Measurements from ENCODE around the gene COL20A1. TPM values are rescaled to one million over a fixed set of nuclear protein-coding genes. Genes with fewer than 3 reads are reported as not detected.
"Not testable (repeated sequence)": the region's sequence is repeated elsewhere in the genome, so short reads cannot be mapped to it uniquely, and the experiment has no call there.

The COL20A1 gene
- total RNA-seq, 1 experiment from 2014 or later, result 0.33 TPM

DNA sequence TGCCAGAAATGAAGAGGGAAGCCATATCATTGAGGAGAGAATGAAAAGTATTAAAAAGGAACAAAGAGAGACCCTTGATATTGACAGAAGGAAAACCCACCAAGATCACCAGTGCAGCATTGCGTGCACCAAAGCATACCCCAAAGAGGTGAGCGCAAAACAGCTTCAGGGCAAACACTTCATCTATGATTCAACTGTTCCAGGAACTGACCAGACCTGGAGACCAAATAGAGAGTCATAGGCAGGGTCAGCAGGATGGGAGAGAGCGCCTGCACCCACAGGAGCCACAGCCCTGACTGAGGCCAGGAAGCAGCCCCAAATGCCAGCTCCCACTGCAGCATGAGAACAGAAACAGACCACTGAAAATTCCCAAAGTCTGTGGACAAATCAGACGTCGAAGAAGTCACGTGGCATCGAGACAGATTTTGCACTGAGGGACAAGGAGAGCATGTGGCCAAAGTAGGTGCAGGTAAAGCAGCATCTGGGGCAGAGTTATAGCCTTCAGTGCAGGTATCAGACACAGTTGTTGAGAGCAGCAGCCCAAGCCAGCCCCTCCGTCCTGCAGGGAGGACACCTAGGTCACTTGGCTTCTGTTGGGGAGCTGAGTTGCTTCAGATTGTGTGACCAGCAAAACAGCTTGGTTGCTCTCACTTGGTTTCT, 38.9 kb downstream of the COL20A1 start:
- no peak for DNase-seq (ENCODE audit: low spot score)

DNA sequence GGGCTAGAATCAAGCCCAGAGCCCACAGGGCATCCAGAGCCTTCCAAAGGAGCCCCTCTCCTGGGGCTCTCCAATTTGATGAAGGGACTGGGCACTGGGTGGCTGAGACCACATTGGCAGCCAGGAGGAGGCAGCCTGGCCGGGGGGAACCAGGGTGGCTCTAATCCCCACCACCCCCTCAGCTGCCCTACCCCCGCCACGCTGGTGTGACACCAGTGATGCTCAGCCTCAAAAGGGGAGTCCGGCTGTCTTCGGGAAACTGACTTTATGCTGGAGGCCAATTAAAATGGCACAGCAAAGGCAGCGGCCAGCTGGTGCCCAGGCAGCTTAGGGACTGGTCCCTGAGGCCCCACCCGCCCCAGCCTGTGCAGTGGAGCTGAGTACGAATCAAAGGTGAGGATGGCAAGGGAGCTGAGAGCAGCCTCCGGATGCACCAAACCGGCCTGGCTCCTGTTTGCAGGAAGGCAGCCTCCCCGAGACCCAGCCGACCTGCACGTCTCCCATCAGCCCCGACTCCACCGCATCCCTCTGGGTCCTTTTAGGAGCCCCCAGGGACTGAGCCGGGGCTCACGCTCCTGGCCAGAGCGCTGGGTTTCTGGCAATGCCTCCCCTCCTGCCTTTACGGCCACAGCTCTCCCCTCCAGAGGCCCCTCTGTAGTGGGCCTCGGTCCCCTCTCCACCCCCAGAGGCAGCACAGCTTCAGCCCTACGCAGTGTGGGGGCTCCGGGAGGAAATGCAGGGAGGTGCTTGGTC, 39.7 kb downstream of the COL20A1 start:
- DNase-seq (ENCODE audit: low spot score), result no peak

DNA sequence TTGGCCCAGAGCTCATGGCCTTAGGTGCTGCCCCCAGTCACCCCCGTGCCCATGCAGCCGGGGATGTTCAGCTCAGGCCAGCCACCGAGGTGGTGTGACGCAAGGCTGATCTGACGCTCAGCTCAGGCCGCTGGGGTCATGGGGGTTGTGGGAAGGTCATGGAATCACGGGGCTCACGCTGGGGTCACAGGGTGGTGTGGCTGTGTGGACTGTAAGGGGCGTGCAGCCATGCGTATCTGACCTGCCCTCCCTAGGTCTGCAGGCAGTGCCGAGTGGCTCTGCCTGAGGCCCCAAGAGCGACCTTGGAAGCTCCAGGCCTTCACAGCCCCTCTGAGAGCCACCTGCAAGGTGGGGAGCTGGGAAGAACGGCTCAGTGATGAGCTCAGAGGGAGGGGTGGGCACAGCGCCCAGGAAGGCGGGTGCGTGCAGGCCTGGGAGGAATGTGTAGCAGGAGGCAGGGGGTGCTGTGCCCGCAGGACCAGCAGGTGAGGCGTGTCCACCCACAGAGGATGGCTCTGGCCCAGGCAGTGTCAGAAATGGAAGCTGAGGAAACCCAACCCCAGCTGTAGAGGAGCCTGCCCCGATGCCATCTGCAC, 40.4 kb downstream of the COL20A1 start:
- DNase-seq (ENCODE audit: low spot score), result no peak

DNA sequence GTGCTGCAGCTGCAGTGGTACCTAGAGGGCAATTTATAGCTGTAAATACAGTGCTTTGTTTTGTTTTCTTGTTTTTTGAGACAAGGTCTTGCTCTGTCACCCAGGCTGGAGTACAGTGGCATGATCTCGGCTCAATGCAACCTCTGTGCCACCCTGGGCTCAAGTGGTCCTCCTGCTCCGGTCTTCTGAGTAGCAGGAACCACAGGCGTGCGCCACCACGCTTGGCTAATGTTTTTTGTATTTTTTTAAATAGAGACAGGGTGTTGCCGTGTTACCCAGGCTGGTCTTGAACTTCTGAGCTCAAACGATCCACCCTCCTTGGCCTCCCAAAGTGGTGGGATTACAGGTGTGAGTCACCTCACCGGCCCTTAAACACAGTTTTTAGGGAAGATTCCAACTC, 41.4 kb downstream of the COL20A1 start:
- no peak for DNase-seq (ENCODE audit: low spot score)

DNA sequence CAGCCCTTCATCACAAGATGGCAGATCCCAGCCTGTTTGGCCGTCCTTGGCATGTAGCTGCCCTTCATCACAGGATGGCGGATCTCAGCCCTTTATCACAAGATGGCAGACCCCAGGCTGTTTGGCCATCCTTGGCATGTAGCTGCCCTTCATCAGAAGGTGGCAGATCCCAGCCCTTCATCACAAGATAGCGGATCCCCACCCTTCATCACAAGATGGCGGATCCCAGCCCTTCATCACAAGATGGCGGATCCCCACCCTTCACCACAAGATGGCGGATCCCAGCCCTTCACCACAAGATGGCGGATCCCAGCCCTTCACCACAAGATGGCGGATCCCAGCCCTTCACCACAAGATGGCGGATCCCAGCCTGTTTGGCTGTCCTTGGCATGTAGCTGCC, 42.1 kb downstream of the COL20A1 start:
- not testable (repeated sequence) for DNase-seq (ENCODE audit: low spot score)

DNA sequence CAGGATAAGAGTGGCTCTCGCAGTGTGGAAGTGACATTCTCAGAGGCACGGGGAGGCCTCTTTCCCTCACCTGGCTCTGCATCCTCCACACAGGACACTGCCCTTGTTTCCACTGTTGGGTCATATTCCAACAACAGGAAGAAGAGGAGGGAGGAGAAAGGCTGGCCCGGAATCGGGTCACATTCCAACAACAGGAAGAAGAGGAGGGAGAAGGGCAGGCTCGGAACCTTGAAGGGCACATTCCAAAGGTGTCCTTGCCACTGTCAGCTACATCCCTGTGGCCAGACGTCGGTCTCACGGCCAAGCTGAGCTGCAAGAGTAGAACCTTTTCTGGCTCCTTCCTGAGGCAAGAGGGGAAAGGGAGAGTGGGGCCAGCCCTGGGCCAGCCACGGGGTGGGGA, 42.7 kb downstream of the COL20A1 start:
- no peak for DNase-seq (ENCODE audit: low spot score)

DNA sequence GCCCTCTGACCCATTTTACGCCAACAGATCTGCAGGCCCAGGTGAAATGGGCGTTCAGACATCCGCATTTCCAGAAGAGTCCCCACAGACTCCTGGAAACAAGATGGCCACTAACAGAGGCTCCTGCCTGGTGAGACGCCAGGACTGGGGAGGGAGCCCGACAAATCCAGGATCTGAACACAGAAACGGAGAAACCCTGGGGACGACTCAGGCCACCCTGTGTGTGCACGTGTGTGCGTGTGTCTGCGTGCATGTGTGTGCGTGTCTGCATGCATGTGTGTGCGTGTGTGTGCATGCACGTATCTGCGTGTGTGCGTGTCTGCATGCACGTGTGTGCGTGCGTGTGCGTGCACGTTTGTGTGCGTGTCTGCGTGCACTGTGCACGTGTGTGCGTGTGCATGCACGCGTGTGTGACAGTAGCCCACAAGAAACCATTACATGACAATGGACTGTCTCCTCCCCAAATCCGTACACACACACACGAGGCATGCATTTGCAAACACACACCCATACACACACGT, 43.3 kb downstream of the COL20A1 start:
- no peak for DNase-seq (ENCODE audit: low spot score)

DNA sequence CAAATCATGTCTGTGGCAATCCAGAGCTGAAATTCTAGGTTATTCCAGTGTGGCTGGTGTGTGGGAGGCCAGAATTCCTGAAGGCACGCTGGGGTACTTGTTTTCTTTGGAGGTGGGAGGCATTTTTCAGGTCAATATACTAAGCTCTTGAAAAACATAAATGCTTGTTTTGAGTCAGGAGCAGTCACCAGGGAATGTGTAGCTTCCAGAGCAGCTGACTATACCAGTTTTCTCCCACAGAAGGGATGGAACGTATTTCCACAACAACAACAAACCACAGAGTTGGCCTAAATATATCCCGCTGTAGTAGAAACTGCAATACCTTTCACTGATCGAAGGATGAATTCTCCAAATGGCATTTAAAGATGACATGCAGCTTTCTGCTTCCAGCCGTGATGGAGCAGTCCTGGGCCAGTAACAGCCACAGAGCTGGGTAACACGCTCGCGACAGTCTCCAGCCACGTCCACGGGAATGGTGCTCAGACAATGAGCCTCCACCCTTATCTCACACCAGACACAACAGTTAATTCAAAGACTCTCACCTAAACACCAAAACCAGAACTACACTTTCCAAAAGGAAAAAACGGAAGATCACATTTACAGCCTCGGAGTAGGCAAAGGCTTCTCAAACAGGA, 44.9 kb downstream of the COL20A1 start:
- DNase-seq (ENCODE audit: low spot score), result no peak

DNA sequence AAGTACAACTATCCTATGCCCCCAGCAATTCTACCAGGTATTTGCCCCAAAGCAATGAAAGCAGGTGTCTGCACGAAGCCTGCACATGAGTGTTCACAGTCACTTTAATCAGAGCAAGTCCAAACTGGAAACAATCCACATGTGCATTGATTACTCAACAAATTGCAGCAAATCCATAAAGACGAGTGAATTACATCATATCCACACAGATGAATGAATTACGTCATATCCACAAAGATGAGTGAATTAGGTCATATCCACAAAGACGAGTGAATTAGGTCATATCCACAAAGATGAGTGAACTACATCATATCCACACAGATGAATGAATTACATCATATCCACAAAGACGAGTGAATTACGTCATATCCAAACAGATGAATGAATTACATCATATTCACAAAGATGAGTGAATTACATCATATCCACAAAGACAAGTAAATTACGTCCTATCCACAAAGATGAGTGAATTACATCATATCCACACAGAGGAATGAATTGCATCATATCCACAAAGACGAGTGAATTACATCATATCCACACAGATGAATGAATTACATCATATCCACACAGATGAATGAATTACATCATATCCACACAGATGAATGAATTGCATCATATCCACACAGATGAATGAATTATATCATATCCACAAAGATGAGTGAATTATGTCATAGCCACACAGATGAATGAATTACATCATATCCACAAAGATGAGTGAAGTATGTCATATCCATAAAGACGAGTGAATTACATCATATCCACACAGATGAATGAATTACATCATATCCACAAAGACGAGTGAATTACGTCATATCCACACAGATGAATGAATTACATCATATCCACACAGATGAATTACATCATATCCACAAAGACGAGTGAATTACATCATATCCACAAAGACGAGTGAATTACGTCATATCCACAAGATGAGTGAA, 46.4 kb downstream of the COL20A1 start:
- DNase-seq (ENCODE audit: low spot score), result not testable (repeated sequence)

DNA sequence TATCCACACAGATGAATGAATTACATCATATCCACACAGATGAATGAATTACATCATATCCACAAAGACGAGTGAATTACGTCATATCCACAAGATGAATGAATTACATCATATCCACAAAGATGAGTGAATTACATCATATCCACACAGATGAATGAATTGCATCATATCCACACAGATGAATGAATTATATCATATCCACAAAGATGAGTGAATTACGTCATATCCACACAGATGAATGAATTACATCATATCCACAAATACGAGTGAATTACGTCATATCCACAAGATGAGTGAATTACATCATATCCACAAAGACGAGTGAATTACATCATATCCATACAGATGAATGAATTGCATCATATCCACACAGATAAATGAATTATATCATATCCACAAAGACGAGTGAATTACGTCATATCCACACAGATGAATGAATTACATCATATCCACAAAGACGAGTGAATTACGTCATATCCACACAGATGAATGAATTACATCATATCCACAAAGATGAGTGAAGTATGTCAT, 47.2 kb downstream of the COL20A1 start:
- not testable (repeated sequence) for DNase-seq (ENCODE audit: low spot score)

DNA sequence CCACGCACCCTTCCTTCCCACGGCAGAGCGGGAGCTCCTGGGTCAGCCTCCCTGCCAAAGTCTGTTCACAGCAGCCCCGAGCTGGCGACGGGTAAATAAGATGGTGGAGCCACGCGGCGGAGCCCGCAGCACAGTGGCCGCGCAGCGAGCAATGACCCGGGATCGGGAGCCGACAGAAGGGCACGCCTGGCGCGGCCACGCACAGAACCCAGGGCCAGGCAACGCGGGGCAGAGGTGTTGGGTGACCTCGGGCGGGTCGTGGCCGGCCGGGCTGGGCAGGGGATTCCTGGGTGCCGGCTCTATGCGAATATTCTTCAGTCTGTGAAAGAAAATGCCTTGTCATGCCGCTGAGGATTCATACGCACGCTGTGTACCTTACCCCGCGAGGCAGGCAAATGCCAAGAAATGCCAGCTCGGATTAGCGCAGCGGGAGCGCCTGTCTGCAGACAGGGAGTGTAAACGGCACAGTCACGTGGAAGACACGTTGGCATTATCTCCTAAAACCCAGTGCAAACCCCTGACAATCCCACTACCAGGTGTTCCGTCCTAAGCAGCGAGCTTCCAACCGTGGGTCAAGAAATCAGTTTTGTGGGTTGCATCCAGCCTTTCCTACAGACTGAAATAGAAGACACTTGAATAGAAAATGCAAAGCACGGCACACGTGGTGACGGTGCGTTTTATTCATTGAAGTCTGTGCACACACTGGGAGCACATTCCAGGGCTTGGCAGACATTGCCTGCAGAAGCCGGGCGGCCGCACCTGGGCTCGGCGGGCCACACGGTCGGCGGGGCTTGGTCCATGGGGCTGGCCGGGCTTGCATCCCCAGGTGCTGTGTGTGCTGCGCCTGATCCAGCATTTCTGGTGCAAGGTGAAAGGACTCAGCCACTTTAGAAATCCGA, 49.8 kb downstream of the COL20A1 start:
- DNase-seq (ENCODE audit: low spot score), result no peak

DNA sequence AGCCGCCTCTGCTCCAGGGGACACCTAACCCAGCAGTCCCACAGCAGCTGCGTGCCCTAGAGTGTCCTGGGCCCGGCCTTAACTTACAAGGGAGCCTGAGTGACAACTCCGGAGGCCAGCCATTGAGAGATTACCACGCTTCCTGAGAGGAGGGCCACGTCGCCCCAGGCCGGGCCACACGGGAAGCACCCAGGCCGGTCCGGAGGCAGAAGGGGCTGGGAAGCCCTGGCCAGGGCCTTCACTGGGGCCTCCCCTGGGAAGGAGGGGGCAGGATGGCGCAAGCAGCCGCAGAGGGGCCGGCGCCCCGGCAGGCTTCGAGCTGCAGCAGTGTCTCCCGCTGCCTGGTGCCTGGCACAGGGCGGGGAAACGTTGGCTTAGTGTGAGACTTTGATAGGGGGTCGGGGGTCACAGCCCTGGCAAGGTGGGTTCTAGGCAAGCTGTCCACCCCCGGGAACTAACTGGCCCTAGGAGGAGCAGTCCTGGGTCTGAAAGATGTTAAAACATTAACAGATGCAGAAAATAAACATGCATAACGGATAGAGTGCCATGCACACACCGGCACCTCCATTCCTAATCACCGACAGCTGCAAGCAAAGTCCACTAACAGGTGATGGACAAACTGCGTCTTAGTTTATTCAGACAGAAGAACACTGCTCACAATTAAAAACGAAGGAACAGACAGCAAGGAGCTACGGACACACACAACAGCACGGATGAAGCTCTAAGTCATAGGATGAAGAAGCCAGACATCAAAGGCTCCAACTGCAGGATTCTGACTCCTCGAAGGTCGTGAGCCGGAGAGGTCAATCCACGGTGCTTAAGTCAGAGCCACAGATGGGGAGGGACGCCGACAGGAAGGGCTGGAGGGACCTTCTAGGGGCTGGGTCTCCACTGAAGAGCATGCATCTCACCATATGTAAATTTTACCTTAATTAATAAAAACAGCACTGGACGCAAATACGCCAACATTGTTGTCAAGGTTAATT, 50.8 kb downstream of the COL20A1 start:
- no peak for DNase-seq (ENCODE audit: low spot score)

DNA sequence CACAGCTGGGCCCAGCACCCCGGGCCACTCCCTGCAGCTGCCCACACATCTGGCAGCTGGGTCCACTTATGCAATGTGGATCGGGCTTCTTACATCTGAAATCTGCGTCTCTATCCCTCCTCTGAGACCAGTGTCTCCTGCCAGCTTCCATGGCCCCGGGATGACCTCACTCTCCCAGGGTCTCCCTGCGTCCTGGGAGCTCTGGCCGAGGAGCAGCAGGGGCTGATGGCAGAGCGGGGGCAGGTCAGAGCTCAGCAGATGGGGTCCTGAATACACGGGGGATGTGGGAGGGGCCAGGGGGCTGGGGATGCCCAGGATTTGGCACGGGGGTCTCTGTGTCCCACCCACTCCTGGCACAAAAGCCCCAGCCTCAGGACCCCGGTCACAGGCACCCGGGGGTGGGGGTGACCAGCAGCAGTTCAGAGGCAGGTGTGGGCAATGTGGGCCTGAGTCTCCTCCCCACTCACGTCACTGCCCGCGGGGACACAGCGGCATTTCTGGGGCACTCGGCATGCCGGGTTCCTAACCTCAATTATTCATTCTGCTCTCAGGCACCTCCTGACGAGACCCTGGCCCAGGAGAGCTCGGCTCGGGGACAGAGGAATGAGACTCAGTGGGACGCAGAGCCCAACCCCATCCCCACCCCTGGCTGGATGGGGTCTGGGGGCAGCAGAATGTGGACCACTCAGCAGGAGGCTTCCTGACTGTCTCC, 51.8 kb downstream of the COL20A1 start:
- DNase-seq (ENCODE audit: low spot score), result no peak

DNA sequence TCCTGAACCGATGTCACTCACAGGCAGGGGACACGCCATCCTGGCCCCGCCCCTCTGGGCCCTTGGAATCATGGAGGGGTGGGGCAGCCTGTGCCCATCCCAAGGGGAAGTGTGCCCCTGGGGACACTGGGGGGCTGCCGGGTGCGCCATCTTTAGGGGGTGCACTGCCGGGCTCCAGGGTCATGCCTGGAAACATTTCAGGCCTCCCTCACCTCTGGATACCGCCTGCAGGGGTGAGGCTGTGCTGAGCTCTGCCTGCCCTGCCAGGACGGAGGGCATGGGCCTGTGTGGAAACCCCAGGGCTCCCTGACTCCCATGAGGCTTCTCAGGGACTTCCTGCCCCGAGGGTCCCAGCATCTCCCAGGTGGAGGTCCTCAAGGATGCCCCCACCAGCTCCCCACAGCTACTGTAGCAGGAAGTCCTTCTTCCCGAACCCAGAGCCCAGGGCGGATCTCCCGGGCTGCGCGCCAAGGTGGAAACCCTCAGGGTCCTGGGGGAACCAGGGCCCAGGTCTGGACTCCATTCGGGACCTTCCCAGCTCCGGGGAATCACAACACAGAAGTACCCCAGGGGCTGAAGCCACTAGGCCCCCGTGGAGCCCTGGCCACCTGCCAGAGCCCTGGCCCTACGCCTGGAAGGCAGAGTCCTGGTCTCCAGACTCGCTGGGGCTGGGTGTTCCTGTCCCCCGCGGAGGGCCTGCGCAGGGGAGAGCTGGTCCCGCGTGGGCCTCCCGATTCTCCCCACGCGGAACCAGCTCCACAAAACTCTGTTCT, 52.5 kb downstream of the COL20A1 start:
- no peak for DNase-seq (ENCODE audit: low spot score)

DNA sequence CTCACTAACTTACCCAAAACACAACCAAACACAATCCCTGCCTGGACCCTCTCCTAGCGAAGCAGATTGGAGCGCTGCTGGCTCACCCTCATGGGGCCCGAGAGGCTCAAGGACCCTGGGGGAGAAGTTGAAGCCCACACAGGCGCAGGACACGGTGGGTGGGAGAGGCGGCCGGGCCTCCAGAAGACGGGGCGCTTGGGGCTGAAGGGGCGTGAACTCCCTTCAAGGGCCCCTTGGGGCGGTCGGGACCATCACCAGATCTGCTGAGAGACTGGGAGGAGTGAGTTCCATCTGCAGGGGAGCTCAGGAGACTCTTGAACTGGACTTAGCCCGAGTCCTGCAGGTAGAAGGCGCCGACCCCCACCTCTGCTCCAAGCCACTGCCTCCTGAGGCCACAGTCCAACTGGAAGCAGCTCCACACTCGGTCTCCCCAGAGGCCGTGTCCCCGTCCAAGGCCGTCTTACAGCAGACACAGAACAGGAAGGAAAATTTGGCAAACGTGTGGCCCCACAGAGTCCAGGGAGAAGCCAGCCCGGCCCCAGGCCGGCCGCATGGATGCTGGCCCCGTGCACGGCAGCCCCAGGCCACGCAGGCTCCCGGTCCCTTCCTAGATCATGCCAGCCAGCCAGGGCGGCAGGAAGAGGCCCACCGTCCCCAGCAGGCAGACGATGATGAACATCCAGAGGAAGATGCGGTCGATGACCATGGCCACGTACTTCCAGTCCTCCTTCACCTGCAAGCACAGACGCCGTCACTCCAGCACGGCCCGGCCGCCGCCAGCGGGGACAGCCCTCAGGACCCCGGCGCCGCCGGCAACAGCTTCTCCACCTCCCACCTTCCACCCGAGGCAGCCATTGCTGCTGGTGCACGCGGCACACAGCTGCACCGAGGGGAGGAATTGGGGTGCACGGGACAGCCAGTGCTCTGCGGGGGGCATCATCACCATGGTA, 53.4 kb downstream of the COL20A1 start:
- DNase-seq (ENCODE audit: low spot score), result no peak

Measured in HT-29 (cell line).